C4-2B (cell line): ENCODE measurements around the gene FAM193A.
"Not testable (repeated sequence)": the region's sequence is repeated elsewhere in the genome, so short reads cannot be mapped to it uniquely, and the experiment has no call there.

Experiments
- H3K27ac ChIP-seq: fragments of 450-650 bp; 2 replicates; pipeline ENCODE4 v1.5.1; 2017
- ZFX ChIP-seq: fragments of 450-650 bp; IDR thresholded peaks from 2 replicates; pipeline ENCODE4 v1.6.1; 2017
- TF ChIP-seq, protein P1 (sequence below): fragments of 450-650 bp; conservative IDR thresholded peaks from 2 replicates; pipeline ENCODE4 v1.5.1; 2017; ENCODE audit warnings: mild to moderate bottlenecking

Gene FAM193A

GRCh38 chr4:2526559-2526958, 9.9 kb upstream of the FAM193A start:
- no peak overlapping the region for H3K27ac ChIP-seq
- TF ChIP-seq, protein P1, sequence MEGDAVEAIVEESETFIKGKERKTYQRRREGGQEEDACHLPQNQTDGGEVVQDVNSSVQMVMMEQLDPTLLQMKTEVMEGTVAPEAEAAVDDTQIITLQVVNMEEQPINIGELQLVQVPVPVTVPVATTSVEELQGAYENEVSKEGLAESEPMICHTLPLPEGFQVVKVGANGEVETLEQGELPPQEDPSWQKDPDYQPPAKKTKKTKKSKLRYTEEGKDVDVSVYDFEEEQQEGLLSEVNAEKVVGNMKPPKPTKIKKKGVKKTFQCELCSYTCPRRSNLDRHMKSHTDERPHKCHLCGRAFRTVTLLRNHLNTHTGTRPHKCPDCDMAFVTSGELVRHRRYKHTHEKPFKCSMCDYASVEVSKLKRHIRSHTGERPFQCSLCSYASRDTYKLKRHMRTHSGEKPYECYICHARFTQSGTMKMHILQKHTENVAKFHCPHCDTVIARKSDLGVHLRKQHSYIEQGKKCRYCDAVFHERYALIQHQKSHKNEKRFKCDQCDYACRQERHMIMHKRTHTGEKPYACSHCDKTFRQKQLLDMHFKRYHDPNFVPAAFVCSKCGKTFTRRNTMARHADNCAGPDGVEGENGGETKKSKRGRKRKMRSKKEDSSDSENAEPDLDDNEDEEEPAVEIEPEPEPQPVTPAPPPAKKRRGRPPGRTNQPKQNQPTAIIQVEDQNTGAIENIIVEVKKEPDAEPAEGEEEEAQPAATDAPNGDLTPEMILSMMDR, result no peak
- no peak for TF ChIP-seq ZFX

DNA sequence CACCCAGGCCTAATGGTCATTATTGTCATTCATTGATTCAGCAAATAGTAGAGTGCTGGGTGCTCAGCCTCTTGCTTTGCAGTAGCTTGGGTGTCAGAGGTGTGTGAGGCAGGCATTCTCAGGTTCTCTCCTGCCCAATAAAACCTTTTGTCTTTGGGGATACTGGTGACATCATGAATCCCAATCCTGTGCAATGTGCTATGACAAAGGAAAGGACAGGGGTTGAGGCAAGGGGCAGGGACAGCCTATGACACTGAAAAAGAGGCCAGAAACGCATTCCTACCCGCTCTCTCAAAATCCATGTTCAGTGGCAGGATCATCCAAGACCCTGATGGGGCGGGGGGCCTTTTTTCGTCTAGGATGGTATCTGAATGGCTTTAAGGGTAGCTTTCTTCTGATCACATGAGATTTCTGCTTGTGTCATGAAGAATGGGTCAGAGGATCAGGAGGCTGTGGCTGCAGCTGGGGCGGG, 1.5 kb upstream of the FAM193A start:
- H3K27ac ChIP-seq, result peak overlapping the region; percentile 92
- TF ChIP-seq ZFX, result no peak
- TF ChIP-seq, protein P1, result no peak

GRCh38 chr4:2535376-2536192, 863 bp upstream of the FAM193A start:
- H3K27ac ChIP-seq, result peak overlapping the region; percentile 92
- TF ChIP-seq ZFX, result peak; percentile 67
- TF ChIP-seq, protein P1, result no peak

- TF ChIP-seq, protein P1, result no peak
- peak; percentile 88 for TF ChIP-seq ZFX
- peak overlapping the region; percentile 92 for H3K27ac ChIP-seq
Measured at GRCh38 chr4:2537011-2537830, 774 bp downstream of the FAM193A start.

GRCh38 chr4:2543580-2544191, 7.2 kb downstream of the FAM193A start:
- not testable (repeated sequence) for H3K27ac ChIP-seq

DNA sequence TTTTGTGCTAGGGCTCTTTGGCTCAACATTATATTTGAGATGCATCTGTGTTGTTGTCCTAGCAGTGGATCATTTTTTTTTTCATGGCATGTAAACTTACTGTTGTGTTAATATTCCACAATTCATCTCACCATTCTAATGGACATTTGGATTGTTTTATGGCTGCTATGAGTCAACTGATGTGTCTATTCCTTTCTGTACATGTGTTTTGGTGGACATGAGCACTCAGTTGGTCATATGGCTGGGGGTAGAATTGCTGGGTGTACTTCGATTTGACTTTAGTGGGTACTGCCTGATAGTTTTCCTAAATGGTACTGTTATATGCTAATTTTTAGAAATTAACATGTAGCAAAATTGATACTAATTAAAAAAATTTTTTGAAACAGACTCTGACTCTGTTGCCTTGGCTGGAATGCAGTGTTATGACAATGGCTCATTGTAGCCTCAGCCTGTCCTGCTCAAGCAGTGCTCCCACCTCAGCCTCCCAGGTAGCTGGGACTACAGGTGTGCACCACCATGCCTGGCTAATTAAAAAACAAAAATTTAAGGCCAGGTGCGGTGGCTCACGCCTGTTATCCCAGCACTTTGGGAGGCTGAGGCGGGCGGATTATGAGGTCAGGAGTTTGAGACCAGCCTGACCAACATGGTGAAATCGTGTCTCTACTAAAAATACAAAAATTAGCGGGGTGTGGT, 9.0 kb downstream of the FAM193A start:
- no peak for TF ChIP-seq ZFX
- TF ChIP-seq, protein P1, result no peak
- no peak overlapping the region for H3K27ac ChIP-seq

DNA sequence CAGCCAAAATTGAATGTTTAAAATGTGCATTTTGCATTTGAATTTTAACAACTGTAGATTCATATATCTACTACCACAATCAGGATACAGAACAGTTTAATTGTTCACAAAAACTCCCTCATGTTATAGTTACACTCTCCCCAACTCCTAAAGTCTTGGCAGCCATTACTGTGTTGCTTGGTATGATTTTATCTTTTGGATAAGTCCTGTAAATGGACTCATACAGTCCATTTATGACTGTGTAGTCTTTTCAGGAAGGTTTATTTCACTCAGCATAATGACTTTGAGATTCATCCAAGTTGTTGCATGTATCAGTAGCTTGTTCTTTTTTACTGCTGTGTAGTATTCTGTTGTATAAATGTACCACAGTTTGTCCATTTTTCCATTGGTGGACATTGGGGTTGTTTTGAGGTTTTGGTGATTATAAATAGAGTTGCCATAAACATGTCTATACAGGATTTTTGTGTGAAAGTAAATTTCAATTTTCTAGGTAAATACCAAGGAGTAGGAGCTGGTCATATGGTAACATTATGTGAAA, 9.9 kb downstream of the FAM193A start:
- H3K27ac ChIP-seq, result no peak overlapping the region
- TF ChIP-seq, protein P1, result no peak
- TF ChIP-seq ZFX, result no peak

- H3K27ac ChIP-seq, result not testable (repeated sequence)
Measured at GRCh38 chr4:2546961-2547691, 10.7 kb downstream of the FAM193A start.
